HG03045 (cell line): ENCODE results near the gene PDCD11.
"Not testable (repeated sequence)": the region's sequence is repeated elsewhere in the genome, so short reads cannot be mapped to it uniquely, and the experiment has no call there.

Experiments
- ATAC-seq: cut with Tn5 transposase; IDR thresholded peaks from one replicate; pipeline ENCODE4 v1.9.1; 2021; ENCODE audit warnings: mild to moderate bottlenecking, moderate library complexity; ENCODE audit not compliant: unreplicated experiment

Gene PDCD11

GRCh38 chr10:103470761-103471653, 74.6 kb downstream of the PDCD11 start:
- ATAC-seq = peak; percentile 75

GRCh38 chr10:103472005-103472404, 75.6 kb downstream of the PDCD11 start:
- peak; percentile 31 for ATAC-seq

- no peak for ATAC-seq
These were observed 76.8 kb downstream of the PDCD11 start for GRCh38 chr10:103473261-103473671.

- ATAC-seq = no peak
These were observed 77.7 kb downstream of the PDCD11 start for GRCh38 chr10:103474077-103474476.

GRCh38 chr10:103475437-103475836, 79.0 kb downstream of the PDCD11 start:
- ATAC-seq = no peak

- no peak for ATAC-seq
These were observed 79.8 kb downstream of the PDCD11 start for GRCh38 chr10:103476046-103476768.

GRCh38 chr10:103478671-103479070, 82.2 kb downstream of the PDCD11 start:
- no peak for ATAC-seq

- ATAC-seq = no peak
These were observed 82.7 kb downstream of the PDCD11 start, which contains the start of gene CALHM3 for GRCh38 chr10:103479135-103479534. CALHM3 (minus strand) TSS chr10:103479240; CDS start chr10:103479032, 208 bp downstream.

GRCh38 chr10:103480521-103480920, 84.1 kb downstream of the PDCD11 start:
- no peak for ATAC-seq

GRCh38 chr10:103481974-103482531, 85.6 kb downstream of the PDCD11 start:
- ATAC-seq = no peak

GRCh38 chr10:103486635-103487409, 90.4 kb downstream of the PDCD11 start:
- ATAC-seq = not testable (repeated sequence)

GRCh38 chr10:103487410-103487708, 90.9 kb downstream of the PDCD11 start:
- ATAC-seq = no peak

GRCh38 chr10:103490986-103491314, 94.5 kb downstream of the PDCD11 start:
- ATAC-seq = no peak

GRCh38 chr10:103491729-103492364, 95.4 kb downstream of the PDCD11 start:
- no peak for ATAC-seq

GRCh38 chr10:103492655-103493261, 96.3 kb downstream of the PDCD11 start:
- no peak for ATAC-seq

- no peak for ATAC-seq
These were observed 97.0 kb downstream of the PDCD11 start, which contains the start of gene NEURL1 for GRCh38 chr10:103493362-103493915. NEURL1 (plus strand) TSS chr10:103493705; CDS start chr10:103494388, 683 bp downstream.

- ATAC-seq = no peak
These were observed 97.8 kb downstream of the PDCD11 start for GRCh38 chr10:103493916-103494877.

GRCh38 chr10:103495321-103495720, 98.9 kb downstream of the PDCD11 start:
- ATAC-seq = no peak
